GM18502 (cell line): Measurements from ENCODE around the gene NDUFAF2.
"Not testable (repeated sequence)": the region's sequence is repeated elsewhere in the genome, so short reads cannot be mapped to it uniquely, and the experiment has no call there.

Source experiments
- ATAC-seq: cut with Tn5 transposase; IDR thresholded peaks from one replicate; pipeline ENCODE4 v1.9.1; 2021; ENCODE audit warnings: mild to moderate bottlenecking; ENCODE audit not compliant: unreplicated experiment, poor library complexity

NDUFAF2 gene

GRCh38 chr5:61031301-61031700, 86.3 kb downstream of the NDUFAF2 start:
- ATAC-seq: not testable (repeated sequence)

- no peak for ATAC-seq
Measured at GRCh38 chr5:61044545-61044944, 99.5 kb downstream of the NDUFAF2 start.

GRCh38 chr5:61047346-61047745, 102.3 kb downstream of the NDUFAF2 start:
- no peak for ATAC-seq

GRCh38 chr5:61048534-61048933, 103.5 kb downstream of the NDUFAF2 start:
- ATAC-seq: no peak

GRCh38 chr5:61050292-61050691, 105.3 kb downstream of the NDUFAF2 start:
- ATAC-seq: no peak

GRCh38 chr5:61051267-61051666, 106.3 kb downstream of the NDUFAF2 start:
- ATAC-seq: no peak

GRCh38 chr5:61052882-61053281, 107.9 kb downstream of the NDUFAF2 start:
- no peak for ATAC-seq

GRCh38 chr5:61053937-61054336, 108.9 kb downstream of the NDUFAF2 start:
- ATAC-seq: no peak

- ATAC-seq: no peak
Measured at GRCh38 chr5:61055434-61056006, 110.5 kb downstream of the NDUFAF2 start.

GRCh38 chr5:61059499-61059898, 114.5 kb downstream of the NDUFAF2 start:
- ATAC-seq: no peak

- ATAC-seq: no peak
Measured at GRCh38 chr5:61069150-61069549, 124.1 kb downstream of the NDUFAF2 start.

- ATAC-seq: no peak
Measured at GRCh38 chr5:61071526-61071925, 126.5 kb downstream of the NDUFAF2 start.

- ATAC-seq: no peak
Measured at GRCh38 chr5:61076626-61077025, 131.6 kb downstream of the NDUFAF2 start.

GRCh38 chr5:61081741-61082140, 136.7 kb downstream of the NDUFAF2 start:
- no peak for ATAC-seq

GRCh38 chr5:61082516-61083280, 137.7 kb downstream of the NDUFAF2 start:
- no peak for ATAC-seq

GRCh38 chr5:61084658-61085057, 139.7 kb downstream of the NDUFAF2 start:
- no peak for ATAC-seq

- ATAC-seq: no peak
Measured at GRCh38 chr5:61085885-61086284, 140.9 kb downstream of the NDUFAF2 start.

- no peak for ATAC-seq
Measured at GRCh38 chr5:61087921-61088320, 142.9 kb downstream of the NDUFAF2 start.

GRCh38 chr5:61089351-61089750, 144.3 kb downstream of the NDUFAF2 start:
- ATAC-seq: no peak

- not testable (repeated sequence) for ATAC-seq
Measured at GRCh38 chr5:61093046-61093771, 148.2 kb downstream of the NDUFAF2 start.

GRCh38 chr5:61097465-61097864, 152.5 kb downstream of the NDUFAF2 start:
- ATAC-seq: no peak
